GM12872 (cell line): ENCODE measurements around the gene ZNF654.

ENCODE experiments used
- CTCF ChIP-seq: IDR thresholded peaks from 3 replicates; pipeline ENCODE4 v1.5.1; 2011; ENCODE audit warnings: low read depth, mild to moderate bottlenecking, low read length, moderate library complexity; ENCODE audit not compliant: insufficient read depth

ZNF654 gene

GRCh38 chr3:88075072-88075471 is 16.0 kb downstream of the ZNF654 start:
- no peak for TF ChIP-seq CTCF

GRCh38 chr3:88075497-88075896 is 16.4 kb downstream of the ZNF654 start:
- no peak for TF ChIP-seq CTCF

- TF ChIP-seq CTCF: no peak
These were observed 17.7 kb downstream of the ZNF654 start for GRCh38 chr3:88076712-88077111.

- TF ChIP-seq CTCF: no peak
These were observed 19.9 kb downstream of the ZNF654 start for GRCh38 chr3:88078932-88079331.

- no peak for TF ChIP-seq CTCF
These were observed 23.8 kb downstream of the ZNF654 start for GRCh38 chr3:88082854-88083253.

GRCh38 chr3:88084097-88084501 is 25.0 kb downstream of the ZNF654 start:
- no peak for TF ChIP-seq CTCF

GRCh38 chr3:88090681-88091080 is 31.6 kb downstream of the ZNF654 start:
- no peak for TF ChIP-seq CTCF

- TF ChIP-seq CTCF: no peak
These were observed 33.2 kb downstream of the ZNF654 start for GRCh38 chr3:88092270-88092669.
